Measurements from ENCODE around the gene COL6A3.
"Not testable (repeated sequence)": the region's sequence is repeated elsewhere in the genome, so short reads cannot be mapped to it uniquely, and the experiment has no call there.

COL6A3 gene

DNA sequence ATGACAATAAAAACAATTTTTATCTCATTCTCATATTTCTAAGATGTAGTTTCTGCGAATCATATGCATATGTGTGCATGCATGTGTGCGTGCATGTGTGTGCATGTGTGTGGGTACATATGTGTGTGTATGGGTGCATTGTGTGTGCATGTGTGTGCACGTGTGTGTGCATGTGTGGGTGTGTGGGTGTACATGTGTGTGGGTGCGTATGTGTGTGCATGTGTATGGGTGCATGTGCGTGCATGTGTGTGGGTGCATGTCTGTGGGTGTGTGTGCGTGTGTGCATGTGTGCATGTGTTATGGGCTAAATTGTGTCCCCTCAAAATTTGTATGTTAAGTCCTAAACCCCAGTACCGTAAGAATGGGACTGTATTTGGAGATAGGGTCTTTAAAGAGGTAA, 49.3 kb downstream of the COL6A3 start:
- no peak overlapping the region for H3K9ac ChIP-seq (ENCODE audit: low read depth, low read length)

DNA sequence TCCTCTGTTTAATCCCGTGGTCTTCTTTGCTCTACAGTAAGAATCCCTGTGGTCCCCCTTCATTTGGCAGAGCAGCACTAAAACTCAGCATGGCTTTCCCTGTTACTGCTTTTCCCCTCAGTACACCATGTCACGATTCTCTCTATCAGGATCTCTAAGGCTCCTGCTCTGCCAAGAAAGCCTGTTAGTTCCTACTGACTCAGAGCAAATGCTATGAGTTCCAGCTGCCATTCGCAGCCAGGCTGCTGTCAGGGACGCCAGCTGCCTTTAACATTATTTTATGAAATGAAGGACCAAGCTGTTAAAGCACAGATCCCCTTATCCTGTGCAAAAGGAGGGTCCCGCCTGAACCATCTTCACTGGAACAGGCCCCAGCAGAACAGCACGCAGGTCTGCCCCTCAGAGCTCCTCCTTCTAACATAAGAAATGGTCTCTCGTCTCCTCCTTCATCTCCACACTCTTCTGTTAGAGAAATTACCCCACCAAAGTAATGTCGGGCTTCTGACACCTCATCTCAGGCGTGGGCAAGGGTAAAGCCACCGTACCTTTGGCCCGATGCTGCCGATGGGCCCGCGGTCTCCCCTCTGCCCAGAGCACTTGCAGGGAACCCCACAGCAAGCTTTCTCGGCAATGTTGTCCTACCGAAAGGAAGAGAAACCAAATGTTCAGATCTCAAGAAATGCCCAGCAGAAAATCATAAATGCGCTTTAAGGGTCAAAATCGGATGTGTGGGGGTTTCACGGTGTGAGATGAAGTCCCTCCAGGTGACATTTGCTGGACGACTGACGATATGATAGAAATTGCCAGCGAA, 52.6 kb downstream of the COL6A3 start:
- Histone ChIP-seq H3K9me3 (replicated peaks; ENCODE audit: low read length) (no peaks in the 10 kb centered on the region), H3K36me3 (ENCODE audit: insufficient read depth, low read length) (peaks cover 90% of the 10 kb centered on the region), H3K4me3 (ENCODE audit: low read length) (no peak overlapping the region), H3K9ac (ENCODE audit: low read depth, low read length) (no peak overlapping the region), H3K4me2 (ENCODE audit: low read length) (no peak overlapping the region), H3K27me3 (ENCODE audit: control insufficient read depth, insufficient read depth, low read length) (no peaks in the 10 kb centered on the region), H3K4me1 (ENCODE audit: control insufficient read depth, insufficient read depth, low read length) (peaks cover 3% of the 10 kb centered on the region)

More for the DNA sequence above, 49.3 kb downstream of the COL6A3 start:
- peaks cover 3% of the 10 kb centered on the region for H3K4me1 ChIP-seq (ENCODE audit: control insufficient read depth, insufficient read depth, low read length)
- H3K27me3 ChIP-seq (ENCODE audit: control insufficient read depth, insufficient read depth, low read length), result no peaks in the 10 kb centered on the region
- H3K4me2 ChIP-seq (ENCODE audit: low read length), result no peak overlapping the region
- peaks cover 89% of the 10 kb centered on the region for H3K36me3 ChIP-seq (ENCODE audit: insufficient read depth, low read length)
- H3K4me3 ChIP-seq (ENCODE audit: low read length), result no peak overlapping the region
- no peaks in the 10 kb centered on the region for H3K9me3 ChIP-seq (replicated peaks; ENCODE audit: low read length)

DNA sequence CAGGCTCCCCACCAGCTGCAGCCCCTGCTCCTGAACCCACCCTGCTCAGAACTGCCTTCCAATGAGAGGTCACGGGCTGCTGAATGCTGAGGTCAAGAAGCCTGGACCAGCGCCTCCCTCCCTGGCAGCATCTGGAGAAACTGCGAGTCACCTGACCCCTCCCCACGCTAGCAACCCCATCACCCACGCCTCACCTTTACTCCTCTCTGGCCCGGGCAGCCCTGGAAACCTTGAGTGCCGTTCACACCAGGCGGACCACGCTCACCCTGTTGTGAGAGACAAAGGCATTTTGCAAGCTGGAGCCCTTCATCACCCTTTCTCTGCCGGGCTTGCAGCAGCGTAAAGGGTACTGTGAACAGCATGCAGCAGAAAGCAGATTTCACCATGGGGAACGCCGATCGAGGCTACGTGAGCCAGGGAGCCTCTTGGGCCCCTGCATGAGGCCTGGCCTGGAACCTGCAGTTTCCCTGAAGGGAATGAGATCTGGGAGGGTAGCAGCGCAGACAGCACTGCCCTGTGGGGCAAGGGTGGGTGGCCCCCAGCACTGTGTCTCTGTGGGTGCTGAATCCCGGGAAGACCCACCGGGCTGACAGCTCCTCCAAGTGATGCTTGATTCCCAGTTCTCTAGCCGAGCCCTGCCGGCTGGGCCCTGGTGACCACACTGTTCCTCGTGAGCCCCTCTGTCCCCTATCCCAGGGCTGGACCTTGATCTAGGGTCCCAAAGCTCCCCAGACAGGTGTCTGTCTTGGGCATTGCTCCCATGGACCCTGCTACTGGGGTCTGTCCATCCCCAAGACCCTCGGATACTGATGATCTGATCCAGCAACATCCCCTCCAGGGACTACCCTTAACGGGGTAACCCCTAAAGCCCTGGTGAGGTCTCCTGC, 53.8 kb downstream of the COL6A3 start:
- Histone ChIP-seq H3K36me3 (ENCODE audit: insufficient read depth, low read length) (peaks cover 88% of the 10 kb centered on the region), H3K4me1 (ENCODE audit: control insufficient read depth, insufficient read depth, low read length) (peaks cover 6% of the 10 kb centered on the region), H3K27me3 (ENCODE audit: control insufficient read depth, insufficient read depth, low read length) (no peaks in the 10 kb centered on the region), H3K9me3 (replicated peaks; ENCODE audit: low read length) (no peaks in the 10 kb centered on the region), H3K9ac (ENCODE audit: low read depth, low read length) (no peak overlapping the region), H3K4me3 (ENCODE audit: low read length) (no peak overlapping the region), H3K4me2 (ENCODE audit: low read length) (no peak overlapping the region)

DNA sequence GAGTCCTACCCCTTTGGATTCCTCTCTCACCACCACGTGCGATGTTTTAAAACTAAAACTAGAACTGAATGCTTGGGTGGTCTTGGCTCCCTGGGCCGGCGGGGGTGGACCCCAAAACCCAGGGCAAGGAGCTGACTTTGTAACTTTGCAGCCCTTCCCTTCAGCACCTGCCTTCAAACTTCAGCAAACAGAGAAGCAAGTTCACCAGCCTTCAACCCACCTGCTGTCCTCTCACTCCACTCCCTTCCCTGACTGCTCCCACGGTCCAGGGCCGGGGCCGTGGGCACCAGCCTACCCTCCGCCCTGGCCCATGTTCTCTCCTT, 54.5 kb downstream of the COL6A3 start:
- no peaks in the 10 kb centered on the region for H3K27me3 ChIP-seq (ENCODE audit: control insufficient read depth, insufficient read depth, low read length)
- H3K4me2 ChIP-seq (ENCODE audit: low read length), result no peak overlapping the region
- no peaks in the 10 kb centered on the region for H3K9me3 ChIP-seq (replicated peaks; ENCODE audit: low read length)
- H3K4me3 ChIP-seq (ENCODE audit: low read length), result no peak overlapping the region
- peaks cover 10% of the 10 kb centered on the region for H3K4me1 ChIP-seq (ENCODE audit: control insufficient read depth, insufficient read depth, low read length)
- H3K36me3 ChIP-seq (ENCODE audit: insufficient read depth, low read length), result peaks cover 88% of the 10 kb centered on the region
- H3K9ac ChIP-seq (ENCODE audit: low read depth, low read length), result no peak overlapping the region

DNA sequence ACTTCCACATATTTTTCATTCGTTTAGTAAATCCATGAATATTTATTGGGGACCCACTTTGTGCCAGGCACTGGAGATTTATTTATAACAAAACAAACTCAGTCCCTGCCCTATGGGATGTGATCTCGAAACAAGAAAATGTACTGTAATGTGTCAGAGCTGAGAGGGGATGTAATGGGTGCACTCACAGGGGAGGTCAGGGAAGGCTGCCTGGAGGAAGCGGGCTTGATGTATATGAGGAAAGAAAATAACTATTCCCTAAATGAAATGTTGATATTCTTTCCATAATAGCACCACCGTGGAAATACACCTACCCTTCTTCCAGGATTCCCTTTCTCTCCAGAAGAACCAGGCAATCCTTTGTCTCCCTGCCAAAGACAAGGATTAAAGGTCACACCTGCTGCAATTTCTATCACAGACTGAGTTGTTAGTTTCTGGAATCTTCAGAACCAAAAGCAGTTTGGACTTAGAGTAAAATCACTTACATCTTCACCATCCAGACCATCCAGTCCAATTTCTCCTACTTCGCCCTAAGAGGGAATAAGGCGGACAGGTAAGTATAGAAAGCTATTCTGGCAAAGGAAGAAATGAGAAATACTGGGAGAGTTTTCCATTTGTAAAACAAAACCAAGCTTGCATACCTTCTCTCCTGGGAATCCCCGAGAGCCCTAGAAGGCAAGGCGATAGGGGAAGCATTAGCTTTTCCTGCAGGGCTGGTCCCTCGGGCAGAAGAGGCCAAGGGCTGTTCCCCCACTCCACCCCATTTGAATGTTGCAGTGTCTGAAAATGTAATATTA, 55.0 kb downstream of the COL6A3 start:
- no peak overlapping the region for H3K9ac ChIP-seq (ENCODE audit: low read depth, low read length)
- peaks cover 91% of the 10 kb centered on the region for H3K36me3 ChIP-seq (ENCODE audit: insufficient read depth, low read length)
- no peaks in the 10 kb centered on the region for H3K9me3 ChIP-seq (replicated peaks; ENCODE audit: low read length)
- no peaks in the 10 kb centered on the region for H3K27me3 ChIP-seq (ENCODE audit: control insufficient read depth, insufficient read depth, low read length)
- H3K4me3 ChIP-seq (ENCODE audit: low read length), result no peak overlapping the region
- H3K4me2 ChIP-seq (ENCODE audit: low read length), result no peak overlapping the region
- peaks cover 10% of the 10 kb centered on the region for H3K4me1 ChIP-seq (ENCODE audit: control insufficient read depth, insufficient read depth, low read length)

DNA sequence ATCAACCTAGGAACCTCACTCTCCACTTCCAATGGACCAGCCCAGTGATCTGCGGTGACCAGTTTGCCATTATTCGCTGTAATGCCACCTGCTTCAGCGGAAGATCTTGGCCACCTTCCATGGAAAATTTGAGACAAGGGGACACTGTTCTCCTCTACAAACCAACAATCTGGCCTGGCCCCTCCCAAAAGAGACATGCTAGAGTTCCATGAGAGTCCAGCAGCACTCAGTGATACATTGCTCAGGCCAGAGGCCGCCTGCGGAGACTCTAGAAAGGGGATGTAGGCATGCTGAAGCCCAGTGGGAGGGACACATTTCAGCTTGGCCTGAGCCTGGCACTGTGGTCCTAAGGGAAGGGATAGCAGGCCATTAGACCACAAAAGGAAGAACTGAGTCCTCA, 58.3 kb downstream of the COL6A3 start:
- H3K4me2 ChIP-seq (ENCODE audit: low read length), result no peak overlapping the region
- H3K9me3 ChIP-seq (replicated peaks; ENCODE audit: low read length), result no peaks in the 10 kb centered on the region
- H3K4me1 ChIP-seq (ENCODE audit: control insufficient read depth, insufficient read depth, low read length), result peaks cover 7% of the 10 kb centered on the region
- no peak overlapping the region for H3K4me3 ChIP-seq (ENCODE audit: low read length)
- no peaks in the 10 kb centered on the region for H3K27me3 ChIP-seq (ENCODE audit: control insufficient read depth, insufficient read depth, low read length)
- H3K9ac ChIP-seq (ENCODE audit: low read depth, low read length), result no peak overlapping the region
- H3K36me3 ChIP-seq (ENCODE audit: insufficient read depth, low read length), result peaks cover 87% of the 10 kb centered on the region

DNA sequence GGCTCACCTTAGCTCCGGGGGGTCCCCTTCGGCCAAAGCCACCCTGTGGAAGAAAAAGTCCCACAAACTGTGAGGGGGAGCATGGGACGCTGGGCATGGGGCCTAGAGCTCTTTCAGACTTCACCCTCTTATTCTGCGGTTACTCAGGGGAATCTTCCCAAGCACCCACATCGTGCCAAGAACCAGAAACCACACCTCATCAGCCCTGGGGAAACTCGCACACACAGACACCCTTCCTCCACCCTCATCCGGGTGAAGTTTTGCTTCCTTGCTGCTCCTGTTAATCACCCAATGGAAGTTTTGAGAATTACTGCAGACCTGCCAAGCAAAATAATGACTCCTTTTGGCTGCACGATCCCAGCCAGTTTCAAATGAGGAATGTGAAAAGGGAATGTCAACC, 59.1 kb downstream of the COL6A3 start:
- no peaks in the 10 kb centered on the region for H3K9me3 ChIP-seq (replicated peaks; ENCODE audit: low read length)
- peaks cover 7% of the 10 kb centered on the region for H3K4me1 ChIP-seq (ENCODE audit: control insufficient read depth, insufficient read depth, low read length)
- H3K27me3 ChIP-seq (ENCODE audit: control insufficient read depth, insufficient read depth, low read length), result no peaks in the 10 kb centered on the region
- no peak overlapping the region for H3K9ac ChIP-seq (ENCODE audit: low read depth, low read length)
- H3K4me3 ChIP-seq (ENCODE audit: low read length), result no peak overlapping the region
- peaks cover 87% of the 10 kb centered on the region for H3K36me3 ChIP-seq (ENCODE audit: insufficient read depth, low read length)
- H3K4me2 ChIP-seq (ENCODE audit: low read length), result no peak overlapping the region

DNA sequence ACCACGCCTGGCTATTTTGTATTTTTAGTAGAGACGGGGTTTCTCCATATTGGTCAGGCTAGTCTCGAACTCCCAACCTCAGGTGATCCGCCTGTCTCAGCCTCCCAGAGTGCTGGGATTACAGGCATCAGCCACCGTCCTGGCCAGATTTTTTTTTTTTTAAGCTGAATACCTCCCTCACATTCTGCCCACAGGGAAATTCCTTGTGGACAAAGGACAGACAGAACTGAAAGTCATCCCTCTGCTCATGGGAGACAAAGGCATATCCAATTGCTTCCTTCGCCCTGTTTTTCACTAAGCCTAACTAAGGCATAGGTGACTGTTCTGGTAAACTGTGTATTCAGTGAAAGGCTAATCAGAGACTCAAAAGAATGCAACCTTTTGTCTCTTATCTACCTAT, 59.8 kb downstream of the COL6A3 start:
- not testable (repeated sequence) for H3K4me1 ChIP-seq (ENCODE audit: control insufficient read depth, insufficient read depth, low read length); H3K9me3 ChIP-seq (replicated peaks; ENCODE audit: low read length); H3K4me3 ChIP-seq (ENCODE audit: low read length); H3K4me2 ChIP-seq (ENCODE audit: low read length); H3K27me3 ChIP-seq (ENCODE audit: control insufficient read depth, insufficient read depth, low read length); H3K9ac ChIP-seq (ENCODE audit: low read depth, low read length)
- H3K36me3 ChIP-seq (ENCODE audit: insufficient read depth, low read length), result peaks cover 87% of the 10 kb centered on the region

DNA sequence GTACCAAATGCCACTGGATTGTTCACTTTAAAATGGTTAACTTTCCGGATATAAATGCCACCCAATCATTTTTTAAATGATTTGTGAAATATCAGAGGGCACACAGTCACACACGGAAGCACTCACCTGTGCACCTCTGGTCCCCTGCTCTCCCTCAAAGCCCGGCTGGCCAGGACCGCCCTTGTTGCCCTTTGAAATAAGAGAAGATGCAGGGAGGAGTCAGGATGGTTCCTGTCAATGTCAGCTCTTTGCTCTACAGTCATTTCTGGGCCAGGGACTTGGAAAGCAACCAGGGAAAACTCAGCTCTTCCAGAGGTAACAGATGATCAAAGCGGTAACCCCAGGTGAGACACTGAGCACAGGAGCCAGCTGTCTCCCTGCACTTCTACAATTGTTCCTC, 60.7 kb downstream of the COL6A3 start:
- H3K4me3 ChIP-seq (ENCODE audit: low read length), result no peak overlapping the region
- no peak overlapping the region for H3K4me2 ChIP-seq (ENCODE audit: low read length)
- no peaks in the 10 kb centered on the region for H3K27me3 ChIP-seq (ENCODE audit: control insufficient read depth, insufficient read depth, low read length)
- H3K9me3 ChIP-seq (replicated peaks; ENCODE audit: low read length), result no peaks in the 10 kb centered on the region
- H3K4me1 ChIP-seq (ENCODE audit: control insufficient read depth, insufficient read depth, low read length), result peaks cover 7% of the 10 kb centered on the region
- no peak overlapping the region for H3K9ac ChIP-seq (ENCODE audit: low read depth, low read length)
- H3K36me3 ChIP-seq (ENCODE audit: insufficient read depth, low read length), result peaks cover 83% of the 10 kb centered on the region

DNA sequence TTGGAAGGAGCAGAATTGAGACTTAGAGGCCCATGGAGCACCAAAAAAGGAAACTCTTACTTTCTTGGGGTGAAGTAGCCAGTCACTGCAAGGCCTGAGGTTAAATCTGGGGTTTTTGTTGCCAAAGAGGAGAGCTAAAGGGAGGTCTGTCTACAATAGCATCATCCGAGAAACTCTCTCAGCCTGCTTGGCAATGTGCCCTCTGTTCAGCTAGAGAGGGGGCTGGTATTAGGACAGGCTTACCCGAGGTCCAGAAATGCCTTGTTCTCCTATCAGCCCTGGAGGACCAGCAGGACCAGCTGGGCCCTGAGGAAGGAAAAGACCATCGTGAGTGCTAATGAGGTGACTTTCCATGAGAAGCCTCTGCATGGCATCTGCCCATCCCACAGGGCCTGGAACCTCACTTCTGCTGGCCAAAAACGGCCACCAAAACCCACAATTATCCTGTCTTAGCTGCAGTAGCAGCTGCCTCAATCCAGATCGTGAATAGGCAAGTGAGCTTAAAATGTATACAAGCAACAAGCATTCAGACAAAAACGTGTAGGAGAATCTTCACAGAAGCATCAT, 61.6 kb downstream of the COL6A3 start:
- Histone ChIP-seq H3K27me3 (ENCODE audit: control insufficient read depth, insufficient read depth, low read length) (no peaks in the 10 kb centered on the region), H3K4me2 (ENCODE audit: low read length) (no peak overlapping the region), H3K36me3 (ENCODE audit: insufficient read depth, low read length) (peaks cover 83% of the 10 kb centered on the region), H3K4me1 (ENCODE audit: control insufficient read depth, insufficient read depth, low read length) (peaks cover 7% of the 10 kb centered on the region), H3K9ac (ENCODE audit: low read depth, low read length) (no peak overlapping the region), H3K9me3 (replicated peaks; ENCODE audit: low read length) (no peaks in the 10 kb centered on the region), H3K4me3 (ENCODE audit: low read length) (no peak overlapping the region)

DNA sequence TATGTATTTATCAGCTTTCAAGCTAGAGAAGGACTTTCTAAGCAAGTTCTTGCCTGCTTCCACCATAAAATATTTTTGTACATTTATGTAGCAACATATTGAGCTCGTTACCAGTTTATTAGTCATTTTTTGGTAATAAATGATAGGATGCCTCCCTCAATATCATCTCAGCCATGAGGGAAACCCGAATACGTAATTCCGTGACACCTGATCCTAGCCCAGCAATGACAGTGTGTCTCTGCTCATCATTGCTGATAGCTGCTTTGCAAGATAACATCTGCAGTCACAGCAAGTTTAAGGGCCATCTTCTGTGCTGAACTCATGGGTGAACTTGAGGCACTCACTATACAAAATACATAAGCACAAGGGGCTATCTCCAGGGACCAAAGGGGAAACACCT, 62.2 kb downstream of the COL6A3 start:
- Histone ChIP-seq H3K4me3 (ENCODE audit: low read length) (no peak overlapping the region), H3K4me1 (ENCODE audit: control insufficient read depth, insufficient read depth, low read length) (peaks cover 7% of the 10 kb centered on the region), H3K9me3 (replicated peaks; ENCODE audit: low read length) (no peaks in the 10 kb centered on the region), H3K4me2 (ENCODE audit: low read length) (no peak overlapping the region), H3K36me3 (ENCODE audit: insufficient read depth, low read length) (peaks cover 84% of the 10 kb centered on the region), H3K9ac (ENCODE audit: low read depth, low read length) (no peak overlapping the region), H3K27me3 (ENCODE audit: control insufficient read depth, insufficient read depth, low read length) (no peaks in the 10 kb centered on the region)
